Measurements from ENCODE around the gene INCA1.

DNA sequence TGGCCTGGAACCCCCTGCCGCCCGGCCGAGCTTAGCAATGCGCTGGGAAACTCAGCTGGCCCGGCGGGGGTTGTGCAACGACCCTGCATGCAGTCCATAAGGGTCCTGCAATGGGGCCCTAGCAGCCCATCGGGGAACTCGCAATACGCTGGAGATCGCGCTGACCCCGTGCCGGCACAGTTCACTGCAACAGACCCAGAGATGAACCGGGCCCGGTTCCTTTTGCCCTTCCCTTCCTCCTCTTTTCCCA lies 57.9 kb downstream of the INCA1 start:
- TF ChIP-seq, protein P1, sequence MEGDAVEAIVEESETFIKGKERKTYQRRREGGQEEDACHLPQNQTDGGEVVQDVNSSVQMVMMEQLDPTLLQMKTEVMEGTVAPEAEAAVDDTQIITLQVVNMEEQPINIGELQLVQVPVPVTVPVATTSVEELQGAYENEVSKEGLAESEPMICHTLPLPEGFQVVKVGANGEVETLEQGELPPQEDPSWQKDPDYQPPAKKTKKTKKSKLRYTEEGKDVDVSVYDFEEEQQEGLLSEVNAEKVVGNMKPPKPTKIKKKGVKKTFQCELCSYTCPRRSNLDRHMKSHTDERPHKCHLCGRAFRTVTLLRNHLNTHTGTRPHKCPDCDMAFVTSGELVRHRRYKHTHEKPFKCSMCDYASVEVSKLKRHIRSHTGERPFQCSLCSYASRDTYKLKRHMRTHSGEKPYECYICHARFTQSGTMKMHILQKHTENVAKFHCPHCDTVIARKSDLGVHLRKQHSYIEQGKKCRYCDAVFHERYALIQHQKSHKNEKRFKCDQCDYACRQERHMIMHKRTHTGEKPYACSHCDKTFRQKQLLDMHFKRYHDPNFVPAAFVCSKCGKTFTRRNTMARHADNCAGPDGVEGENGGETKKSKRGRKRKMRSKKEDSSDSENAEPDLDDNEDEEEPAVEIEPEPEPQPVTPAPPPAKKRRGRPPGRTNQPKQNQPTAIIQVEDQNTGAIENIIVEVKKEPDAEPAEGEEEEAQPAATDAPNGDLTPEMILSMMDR (IDR thresholded peaks at IDR 0.05; ENCODE audit: insufficient read depth, low read length): no peak
- TF ChIP-seq SPI1 (IDR thresholded peaks at IDR 0.05; ENCODE audit: borderline replicate concordance, low read depth) (no peak), POLR2AphosphoS5 (IDR thresholded peaks at IDR 0.05; ENCODE audit: low read depth) (no peak), GABPA (IDR thresholded peaks at IDR 0.05; ENCODE audit: low read depth) (no peak)
- TF ChIP-seq, protein P2, sequence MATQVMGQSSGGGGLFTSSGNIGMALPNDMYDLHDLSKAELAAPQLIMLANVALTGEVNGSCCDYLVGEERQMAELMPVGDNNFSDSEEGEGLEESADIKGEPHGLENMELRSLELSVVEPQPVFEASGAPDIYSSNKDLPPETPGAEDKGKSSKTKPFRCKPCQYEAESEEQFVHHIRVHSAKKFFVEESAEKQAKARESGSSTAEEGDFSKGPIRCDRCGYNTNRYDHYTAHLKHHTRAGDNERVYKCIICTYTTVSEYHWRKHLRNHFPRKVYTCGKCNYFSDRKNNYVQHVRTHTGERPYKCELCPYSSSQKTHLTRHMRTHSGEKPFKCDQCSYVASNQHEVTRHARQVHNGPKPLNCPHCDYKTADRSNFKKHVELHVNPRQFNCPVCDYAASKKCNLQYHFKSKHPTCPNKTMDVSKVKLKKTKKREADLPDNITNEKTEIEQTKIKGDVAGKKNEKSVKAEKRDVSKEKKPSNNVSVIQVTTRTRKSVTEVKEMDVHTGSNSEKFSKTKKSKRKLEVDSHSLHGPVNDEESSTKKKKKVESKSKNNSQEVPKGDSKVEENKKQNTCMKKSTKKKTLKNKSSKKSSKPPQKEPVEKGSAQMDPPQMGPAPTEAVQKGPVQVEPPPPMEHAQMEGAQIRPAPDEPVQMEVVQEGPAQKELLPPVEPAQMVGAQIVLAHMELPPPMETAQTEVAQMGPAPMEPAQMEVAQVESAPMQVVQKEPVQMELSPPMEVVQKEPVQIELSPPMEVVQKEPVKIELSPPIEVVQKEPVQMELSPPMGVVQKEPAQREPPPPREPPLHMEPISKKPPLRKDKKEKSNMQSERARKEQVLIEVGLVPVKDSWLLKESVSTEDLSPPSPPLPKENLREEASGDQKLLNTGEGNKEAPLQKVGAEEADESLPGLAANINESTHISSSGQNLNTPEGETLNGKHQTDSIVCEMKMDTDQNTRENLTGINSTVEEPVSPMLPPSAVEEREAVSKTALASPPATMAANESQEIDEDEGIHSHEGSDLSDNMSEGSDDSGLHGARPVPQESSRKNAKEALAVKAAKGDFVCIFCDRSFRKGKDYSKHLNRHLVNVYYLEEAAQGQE (IDR thresholded peaks at IDR 0.05; ENCODE audit: insufficient replicate concordance, low read depth): no peak
